SIG-M5 treated with dmso at 0.1 percent for 504 hours (cell line): ENCODE measurements around the gene ATPAF1.

ENCODE experiments used
- DNase-seq: peaks from one replicate; lab custom pipeline; 2025; ENCODE audit not compliant: unreplicated experiment; lab: John Stamatoyannopoulos, UW

The ATPAF1 gene

DNA sequence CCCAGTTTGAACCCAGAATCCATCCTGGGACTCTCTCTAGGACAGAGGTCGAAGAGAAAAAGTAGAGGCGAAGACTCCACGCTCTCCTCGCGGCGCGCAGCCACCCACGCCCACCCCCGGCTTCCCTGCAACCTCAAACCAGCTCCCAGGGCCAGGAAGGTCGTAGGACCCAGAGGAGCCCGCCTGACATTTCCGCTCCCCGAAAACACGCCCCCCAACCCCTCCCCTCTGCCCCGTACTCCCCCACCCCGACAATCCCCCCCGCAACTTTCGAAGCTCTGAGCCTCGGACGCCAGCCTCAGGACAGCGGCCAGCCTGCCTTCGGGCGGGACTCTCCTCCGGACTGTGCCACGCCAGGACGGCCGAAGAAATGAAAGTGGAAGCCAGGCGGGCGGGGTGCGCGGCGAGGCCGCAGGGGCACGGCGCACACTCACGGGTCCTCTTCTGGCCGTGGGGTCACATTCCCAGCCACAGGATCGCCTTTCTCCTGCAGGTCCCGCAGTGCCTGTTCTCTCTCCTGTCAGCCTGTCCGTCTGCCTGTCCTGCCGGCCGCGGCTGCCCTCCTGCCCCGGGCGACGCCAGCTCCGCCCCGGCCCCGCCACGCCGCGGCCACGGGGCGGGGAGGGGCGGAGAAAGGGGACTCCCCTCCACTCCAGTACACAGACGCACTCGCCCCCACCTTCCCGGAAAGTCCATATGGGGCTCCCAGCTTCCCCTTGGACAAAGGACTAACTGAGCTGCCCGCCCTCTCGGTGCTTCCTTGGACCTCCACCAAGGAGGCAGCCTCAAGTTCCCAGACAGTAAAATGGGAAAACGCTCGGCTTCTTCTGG is 51.7 kb downstream of the ATPAF1 start, which contains the start of gene MOB3C:
Gene MOB3C (minus strand): TSS at position 535 of the 831 bp plus-strand sequence. CDS start 3,490 bp downstream, outside the sequence.
- peak; percentile 28 for DNase-seq

DNA sequence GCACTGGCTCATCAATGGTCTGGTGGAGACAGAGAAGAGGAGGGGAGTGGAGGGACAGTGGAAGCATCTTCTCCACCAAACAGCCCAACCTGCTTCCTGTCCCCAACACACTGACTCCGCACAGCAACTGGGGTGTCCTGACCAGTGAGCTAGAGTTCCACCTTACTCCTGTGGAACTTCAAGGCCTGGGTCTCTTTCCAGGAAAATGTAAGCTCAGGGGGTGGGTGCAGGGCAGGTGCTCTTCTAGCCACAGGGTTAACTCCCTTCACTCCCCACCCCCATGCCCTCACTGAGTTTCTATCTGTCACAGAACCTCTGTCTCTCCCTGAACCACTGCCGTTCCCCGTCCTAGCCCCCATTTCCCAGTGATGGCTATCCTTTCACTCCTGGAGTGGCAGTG is 52.4 kb downstream of the ATPAF1 start:
- DNase-seq: no peak

DNA sequence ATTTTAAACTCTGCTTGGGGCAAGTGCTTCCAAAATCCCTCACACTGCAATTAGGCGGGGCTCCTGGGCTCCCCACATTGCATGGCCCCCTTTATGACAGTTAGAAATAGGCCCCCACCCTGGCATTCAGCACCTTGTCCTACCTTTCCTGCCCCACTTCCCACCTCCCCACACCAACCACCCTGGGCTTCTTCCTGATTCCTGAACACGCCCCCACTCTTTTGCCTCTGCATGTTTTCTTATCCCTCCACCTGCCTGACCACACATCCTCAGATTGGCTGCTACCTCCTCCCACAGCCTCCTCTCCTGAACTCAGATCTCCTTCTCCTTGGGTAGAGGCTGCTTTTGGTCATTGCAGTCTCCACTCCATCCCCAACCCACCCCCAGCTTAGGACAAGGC is 53.1 kb downstream of the ATPAF1 start:
- no peak for DNase-seq

DNA sequence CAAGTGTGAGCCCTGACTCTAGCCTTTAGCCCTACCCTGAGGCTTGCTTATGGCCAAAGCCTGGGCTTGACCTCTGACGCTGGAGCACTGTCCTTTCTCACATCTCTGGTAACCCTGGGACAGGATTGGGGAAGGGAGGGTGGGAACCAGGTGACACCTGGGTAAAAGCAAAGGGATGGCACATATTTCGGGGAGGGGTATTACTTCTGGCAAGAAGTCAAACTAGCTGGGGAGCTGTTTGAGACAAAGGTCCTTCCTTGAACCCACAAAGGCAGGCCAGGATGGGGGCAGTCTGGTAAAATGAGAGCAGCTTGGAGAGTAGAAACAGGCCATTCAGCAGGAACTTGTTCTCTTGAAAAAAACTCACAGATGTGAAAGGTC is 53.6 kb downstream of the ATPAF1 start:
- DNase-seq: no peak

DNA sequence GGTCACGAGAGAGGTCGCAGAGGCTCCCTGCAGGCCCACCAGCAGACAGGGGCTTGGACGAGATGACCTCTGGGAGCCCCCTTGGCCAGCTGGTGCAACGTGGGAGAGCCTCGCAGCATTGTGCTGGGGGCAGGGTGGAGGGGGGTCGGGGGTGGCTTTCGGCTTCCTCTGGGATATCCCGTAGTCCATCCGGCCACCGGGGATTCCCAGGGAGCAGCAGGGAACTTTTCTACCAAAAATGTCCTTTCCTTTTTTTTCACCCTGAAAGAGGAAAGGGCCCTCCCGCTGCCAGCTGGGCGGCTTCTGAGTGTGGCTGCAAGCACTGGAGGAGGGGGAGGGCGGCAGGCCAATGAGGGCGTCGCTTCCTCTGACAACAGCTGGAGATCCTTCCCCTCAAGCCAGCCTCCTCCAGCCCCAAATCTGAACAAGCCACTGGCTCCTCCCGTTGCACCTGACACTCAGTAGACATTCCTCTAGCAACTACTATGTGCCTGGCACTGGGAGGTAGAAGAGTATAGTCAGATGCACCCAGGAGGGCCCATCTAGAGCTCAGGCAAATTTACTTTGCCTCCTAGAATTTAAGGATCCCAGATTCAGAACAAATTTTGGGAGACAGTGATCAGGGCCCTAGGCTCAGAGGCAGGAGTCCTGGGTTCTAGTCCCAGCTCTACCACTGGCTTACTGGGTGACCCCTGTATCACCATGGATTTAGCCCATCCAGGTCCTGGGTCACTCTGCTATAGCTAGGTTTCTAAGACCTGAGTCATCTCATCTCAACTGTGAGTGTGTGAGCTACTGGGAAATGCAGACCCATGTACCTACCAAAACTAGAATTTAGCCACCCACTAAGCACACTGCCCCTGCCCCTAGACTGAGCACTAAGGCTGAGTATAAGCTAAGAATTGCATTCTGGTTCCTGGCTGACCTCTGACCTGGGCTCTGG is 54.2 kb downstream of the ATPAF1 start:
- peak; percentile 66 for DNase-seq

DNA sequence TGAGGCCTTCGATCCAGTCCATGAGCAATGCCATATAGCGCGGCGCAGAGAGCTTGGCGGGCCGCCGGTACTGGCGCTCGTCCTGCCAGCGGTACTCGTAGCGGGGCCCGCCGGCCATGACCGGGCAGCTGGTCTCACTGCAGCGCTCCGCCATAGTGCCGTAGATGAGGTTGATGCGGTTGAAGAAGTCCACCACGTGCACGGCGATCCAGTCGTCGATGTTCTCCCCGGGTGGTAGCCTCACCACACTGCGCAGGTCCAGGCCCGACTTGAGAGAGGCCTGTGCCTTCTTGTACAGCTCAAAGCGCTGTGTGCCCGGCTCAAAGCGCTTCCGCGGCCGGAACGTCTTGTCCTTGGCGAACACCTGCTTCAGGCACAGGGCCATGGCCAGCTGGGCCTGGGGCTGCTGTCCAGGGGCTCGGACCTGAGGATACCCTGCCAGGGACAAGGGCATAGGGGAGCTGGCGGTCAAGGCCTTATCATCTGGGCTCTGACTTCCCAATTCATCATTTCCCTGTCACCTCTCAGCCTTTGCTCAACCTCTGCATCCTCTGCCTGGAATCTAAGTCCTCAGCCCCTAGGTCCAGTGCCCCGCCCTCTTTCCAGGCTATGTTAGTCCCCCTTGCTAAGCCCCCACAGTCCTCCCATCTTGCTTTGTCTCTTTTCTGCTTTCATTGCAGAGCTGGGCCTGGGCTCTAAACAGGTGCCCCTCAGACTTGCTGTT is 55.1 kb downstream of the ATPAF1 start:
- DNase-seq: no peak

DNA sequence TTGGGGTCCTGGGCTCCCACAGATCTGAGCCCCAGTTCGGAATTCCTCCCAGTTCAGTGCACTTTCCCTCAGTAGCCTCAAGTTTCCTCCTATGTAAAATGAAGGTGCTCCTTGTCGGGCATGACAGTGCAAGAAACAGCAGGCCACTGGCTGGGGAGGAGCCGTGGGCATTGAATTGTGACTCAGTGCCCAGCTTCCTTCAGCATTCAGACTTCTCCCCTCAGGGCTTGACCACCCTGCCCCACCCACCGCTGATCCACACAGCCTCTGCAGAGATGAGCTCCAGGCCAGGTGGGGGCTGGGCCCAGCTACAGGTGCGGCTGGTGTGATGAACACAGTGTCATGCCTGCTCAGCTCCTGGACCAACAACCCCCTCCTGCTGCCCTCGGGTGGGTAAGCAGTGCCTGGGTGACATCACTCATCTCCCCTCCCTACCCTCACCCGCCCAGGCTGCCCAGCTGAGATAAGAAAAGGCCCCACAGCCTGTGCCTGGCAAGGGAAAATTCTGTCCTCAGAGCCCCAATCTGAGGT is 56.4 kb downstream of the ATPAF1 start:
- DNase-seq: no peak

DNA sequence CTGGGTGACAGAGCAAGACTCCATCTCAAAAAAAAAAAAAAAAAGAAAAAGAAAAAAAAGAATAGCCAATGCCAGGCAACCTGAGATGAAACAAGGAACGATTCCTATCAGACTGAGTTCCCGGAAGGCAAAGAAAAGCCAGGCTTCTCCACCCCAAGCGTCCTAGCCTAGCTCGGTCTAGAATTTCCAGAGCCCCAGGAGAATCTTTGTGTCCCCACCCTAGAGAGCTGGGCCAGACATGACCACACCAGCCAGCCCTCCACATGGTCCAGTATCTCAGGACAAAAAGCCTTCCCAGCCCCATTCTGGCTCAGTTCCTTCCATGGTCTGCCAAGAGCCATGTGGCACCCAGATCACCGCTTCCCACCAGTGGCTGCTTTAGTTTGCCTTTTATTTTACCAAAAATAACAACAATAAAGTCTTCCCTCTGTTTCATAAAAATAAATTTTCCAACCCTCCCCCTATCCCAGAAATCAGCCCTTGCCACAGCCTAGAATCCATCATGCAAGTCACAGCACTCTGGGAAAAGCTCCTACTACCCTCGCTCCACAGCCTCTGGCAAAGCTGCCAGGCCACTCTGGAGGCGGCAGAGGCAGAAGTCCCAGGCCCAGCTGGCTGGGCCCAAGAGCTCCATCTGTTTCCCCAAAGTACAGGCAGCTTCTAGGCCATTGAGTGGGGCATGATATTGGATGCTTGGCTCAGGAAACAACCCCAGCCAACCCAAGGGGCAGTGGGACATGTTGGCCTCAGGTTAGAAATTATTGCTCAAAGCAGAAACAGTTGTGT is 60.6 kb downstream of the ATPAF1 start:
- no peak for DNase-seq

DNA sequence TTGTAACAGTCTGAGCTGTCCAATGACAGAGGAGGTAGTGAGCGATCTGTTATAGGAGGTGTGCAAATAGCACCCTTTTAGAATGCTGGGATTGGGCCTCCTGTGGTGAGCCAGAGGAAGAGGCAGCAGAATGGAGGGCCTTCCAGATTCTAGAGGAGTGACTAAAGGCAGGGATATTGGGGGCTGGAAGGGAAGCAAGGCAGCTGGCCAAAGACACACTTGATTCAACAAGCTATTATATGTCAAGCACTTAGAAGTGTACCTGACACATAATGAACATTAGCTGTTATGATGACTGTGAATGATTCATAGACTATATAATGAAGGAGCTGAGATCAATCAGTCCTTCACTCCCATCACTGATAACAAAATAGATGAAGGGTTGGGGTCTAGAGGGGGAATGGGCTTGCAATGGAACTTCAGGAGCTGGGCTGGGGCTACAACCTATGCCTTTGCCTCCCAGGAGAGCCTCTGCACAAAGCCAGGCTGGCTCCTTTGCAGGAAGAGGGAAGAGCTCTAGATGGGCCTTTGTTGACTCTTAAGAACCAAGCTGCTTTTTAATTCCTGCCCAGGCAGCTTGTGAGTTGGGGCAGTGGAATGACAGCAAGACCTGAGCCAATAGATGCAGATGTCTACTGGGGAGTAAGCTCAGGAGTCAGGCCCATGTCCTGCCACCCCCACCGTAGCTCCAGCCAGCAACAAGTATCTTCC is 61.8 kb downstream of the ATPAF1 start:
- no peak for DNase-seq

DNA sequence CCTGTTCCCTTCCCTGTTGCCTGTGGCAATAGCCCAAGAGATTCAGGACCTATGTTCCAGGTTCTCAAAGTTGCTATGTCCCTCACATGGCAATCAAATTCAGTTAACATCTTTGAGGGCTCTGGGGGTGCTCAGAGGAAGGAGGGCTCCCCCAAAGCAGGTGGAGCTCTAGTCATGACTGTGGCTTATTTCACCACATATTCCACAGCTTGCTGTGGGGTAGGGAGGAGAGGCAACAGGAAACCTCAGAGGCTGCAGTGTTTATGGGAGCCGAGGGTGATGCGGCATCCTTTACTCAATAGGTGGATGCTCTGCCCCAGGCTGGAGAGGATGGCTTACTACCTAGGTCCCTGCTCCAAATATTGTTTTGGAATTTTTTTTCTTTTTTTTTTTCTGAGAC is 62.9 kb downstream of the ATPAF1 start:
- peak; percentile 17 for DNase-seq

DNA sequence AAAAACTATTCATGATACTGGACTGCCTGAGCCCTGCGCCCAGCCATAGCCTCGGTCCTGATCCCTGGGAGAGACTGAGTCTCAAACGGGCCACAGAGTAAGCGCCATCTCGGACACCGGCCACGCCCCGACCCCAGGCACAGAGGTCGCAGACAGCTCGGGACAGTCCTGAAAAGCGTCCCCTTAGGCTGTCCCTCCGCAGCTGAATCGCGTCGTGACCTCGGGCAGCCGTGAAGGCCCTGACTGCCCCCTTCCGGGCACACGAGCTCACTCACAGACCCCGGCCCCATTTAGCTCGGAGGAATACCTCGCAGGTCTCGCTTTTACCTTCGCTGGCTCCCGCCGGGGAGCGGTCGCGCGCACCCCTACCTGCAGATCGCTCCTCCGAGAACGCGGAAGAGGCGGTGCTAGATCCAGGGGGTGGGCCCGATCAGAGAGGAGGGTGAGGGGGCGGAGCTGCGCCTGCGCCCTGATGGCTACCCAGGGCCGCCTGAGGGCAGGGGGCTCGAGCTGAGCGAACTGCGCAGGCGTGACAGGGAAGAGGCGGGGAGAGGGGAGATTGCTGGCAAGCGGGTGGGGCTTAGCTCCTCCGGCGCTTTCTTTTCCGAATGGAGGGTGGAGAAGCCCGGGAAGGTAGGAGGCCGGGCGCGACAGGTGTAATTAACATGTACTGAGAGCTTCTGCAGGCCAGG is 64.2 kb downstream of the ATPAF1 start, which contains the start of gene MKNK1:
Gene MKNK1 (minus strand): TSS at position 411 of the 692 bp plus-strand sequence. CDS start 20,941 bp downstream, outside the sequence.
- DNase-seq: peak; percentile 88

DNA sequence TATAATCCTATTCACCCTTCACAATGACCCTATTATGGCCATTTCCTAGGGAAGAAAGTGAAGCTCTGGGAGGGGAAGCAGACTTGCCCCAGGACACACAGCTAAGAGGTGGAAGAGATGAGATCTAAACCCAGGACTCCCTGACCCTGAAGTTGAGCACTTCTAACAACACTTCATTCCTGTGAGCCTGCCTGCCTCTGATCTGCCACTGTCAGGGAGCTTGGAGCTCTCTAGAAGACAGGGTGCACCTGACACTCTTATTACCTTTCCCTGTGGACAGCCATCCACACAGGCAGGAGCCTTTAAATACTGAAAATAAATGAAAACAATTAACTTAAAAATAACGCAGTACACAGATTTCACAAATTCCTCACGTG is 64.7 kb downstream of the ATPAF1 start:
- no peak for DNase-seq

DNA sequence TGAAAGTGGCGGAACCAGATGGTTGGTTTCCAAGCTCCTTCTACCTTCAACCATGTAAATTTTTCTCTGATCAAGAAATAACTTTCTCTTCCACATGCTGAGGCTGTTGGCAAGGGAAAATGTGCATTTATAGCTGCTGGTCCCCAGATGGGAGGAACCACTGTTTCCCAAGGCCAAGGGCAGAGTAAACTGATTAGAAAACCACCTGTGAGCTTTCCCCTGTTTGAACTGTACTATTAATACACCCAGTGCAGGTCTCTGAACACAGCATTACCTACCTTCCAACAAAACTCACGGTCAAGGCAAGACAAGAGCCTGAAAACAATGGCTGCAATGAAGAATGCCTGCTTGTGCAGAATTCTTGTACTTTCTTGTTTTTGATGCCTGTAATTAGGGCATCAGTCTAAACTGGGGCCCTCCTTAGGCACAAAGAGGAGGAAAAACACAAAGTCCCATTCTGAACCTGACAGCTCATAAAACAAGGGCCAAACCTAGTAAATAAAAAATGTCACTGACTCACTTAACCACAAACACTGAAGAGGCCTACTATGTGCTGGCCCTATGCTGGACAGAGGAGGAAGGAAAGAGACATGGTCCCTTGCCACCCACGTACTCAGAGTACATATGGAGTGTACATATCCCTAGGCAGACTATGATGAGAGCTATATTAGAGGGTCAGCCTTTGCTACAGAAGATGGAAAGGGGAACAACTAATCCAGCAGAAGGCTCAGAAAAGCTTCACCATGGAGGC is 66.7 kb downstream of the ATPAF1 start:
- DNase-seq: no peak

DNA sequence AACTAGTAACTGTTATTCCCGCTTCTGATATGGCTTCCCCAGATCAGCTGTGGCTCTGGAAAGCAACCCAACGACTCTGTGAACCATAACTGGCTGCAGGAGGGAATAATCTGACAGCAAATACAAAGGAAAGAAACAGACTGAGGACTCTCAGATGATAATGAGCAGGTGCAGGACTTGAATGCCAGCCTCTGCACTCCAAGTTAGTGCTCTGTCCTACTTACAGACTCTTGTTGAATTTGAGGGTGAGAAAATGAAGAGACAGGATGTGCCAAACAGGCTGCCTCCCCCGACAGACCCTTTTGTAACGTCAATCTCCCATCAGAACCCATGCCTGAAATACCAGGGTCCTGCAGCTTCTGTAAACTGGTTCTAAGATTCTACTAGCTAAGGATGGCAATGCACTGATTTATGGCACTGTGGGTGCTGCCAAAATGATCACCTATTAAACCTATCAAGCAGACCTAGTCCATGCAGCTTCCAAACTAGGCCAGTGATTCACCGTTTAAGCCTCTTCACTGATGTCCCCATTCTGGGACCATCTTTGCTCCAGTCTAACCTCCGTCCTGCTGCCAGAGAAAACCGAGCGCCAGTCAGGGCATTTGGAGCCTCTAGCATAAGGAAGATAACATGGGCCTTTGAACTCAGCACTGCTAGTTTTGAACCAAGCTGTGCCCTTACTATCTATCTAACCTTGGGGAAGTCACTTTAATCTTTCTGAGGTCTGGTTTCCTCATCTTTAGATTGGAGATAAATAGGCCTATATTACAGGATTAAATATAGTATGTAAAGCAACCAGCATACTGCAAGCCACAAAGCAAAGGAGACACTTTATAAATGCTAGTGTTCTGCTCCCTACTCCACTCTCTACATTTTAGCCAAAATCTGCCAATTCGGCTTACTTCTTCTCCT is 68.8 kb downstream of the ATPAF1 start:
- no peak for DNase-seq

DNA sequence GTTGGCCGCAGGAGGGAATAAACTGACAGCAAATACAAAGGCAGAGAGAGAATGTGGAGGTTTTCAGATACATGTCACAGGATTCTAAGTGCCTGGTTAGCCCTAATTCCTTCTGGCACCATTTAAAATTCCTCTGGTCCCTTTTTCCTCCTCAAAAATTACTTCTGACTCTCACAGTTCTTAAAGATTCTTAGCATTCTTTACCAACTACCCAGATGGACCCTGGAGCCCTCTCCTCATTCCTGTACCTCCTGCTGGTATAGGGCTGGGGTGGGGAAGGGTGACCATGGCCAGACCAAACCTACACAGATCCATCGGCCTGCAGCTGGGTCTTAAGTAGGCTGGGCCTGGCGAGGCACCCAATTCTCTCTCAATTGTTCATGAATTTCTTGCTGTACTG is 71.3 kb downstream of the ATPAF1 start:
- DNase-seq: no peak

DNA sequence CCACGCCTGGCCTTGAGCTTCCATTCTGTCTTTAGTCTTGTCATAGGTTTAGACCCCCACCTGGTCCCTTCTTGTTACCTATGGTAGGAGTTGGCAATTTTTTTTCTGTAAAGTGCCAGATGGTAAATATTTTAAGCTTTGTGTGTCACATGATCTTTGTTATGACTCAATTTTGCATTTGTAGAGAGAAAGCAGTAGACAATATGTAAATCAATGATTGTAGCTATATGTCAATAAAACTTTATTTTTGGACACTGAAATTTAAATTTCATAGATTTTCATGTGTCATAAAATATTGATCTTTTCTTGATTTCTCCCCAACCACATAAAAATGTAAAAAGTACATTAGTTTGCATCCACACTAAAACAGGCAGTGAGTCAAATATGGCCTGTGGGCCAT is 72.1 kb downstream of the ATPAF1 start:
- DNase-seq: no peak

DNA sequence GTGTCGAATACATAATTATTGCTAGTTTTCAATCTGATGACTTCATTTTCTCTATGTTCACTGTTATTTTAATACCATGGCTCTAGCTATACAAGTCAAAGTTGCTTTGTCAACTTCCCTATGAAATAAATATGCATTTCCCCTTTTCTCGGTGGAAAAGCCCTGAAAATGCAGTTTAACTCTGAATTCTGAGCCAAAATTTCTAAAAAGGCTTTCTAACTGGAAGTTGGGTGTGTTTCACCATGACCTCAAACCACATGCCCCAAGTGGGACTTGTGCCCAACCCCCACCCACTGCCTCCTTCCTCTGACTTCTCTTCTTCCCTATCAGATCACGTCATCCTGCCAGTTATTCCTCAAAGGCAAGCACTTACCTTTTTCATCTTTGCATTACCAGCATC is 73.0 kb downstream of the ATPAF1 start:
- DNase-seq: peak; percentile 79
